ENCODE measurements around the gene ULBP1.
A peak's percentile ranks its signal among the peaks of the same experiment; 100 is the strongest.
"Not testable (repeated sequence)": the region's sequence is repeated elsewhere in the genome, so short reads cannot be mapped to it uniquely, and the experiment has no call there.

The ULBP1 gene

DNA sequence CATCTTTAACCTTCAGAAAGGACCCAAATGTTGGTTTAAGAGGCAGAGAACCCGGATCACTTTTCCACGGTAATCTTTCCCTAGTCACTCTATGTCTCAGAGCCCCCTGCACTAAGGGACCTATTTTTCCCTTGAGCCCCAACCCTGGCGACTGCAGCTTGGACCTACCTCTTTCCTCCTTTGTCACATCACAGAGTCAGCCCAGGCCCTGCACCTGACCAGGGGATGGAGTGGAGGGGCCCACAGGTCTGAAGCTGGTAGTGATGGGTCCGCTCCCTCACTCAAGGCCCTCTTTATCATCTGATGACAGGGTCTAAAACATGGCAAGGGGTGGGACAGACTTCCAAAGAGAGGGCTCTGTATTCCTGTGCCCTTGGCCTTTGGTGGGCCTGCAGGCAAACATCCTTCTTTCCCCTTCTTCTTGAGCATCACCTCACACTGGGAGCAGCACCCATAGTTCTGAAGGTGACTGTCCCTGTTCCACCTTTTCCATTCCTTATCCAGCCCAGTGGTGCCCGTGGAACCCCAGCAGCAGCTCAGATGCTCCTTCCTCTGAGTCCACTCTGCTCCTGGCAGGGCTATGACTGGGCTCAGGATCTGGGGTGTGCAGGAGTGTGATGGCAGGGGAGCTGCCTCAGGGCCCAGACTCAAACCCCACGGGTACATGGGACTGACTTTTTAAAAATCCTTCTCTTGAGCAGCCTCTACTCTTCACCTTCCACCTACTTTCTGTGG, 55.3 kb downstream of the ULBP1 start:
- peaks cover 21% of the 10 kb centered on the region for H3K4me1 Mint-ChIP-seq
- no peaks in the 10 kb centered on the region for H3K36me3 Mint-ChIP-seq
- peak; percentile 11 for DNase-seq
- H3K9me3 Mint-ChIP-seq: no peaks in the 10 kb centered on the region
- H3K4me3 Mint-ChIP-seq: no peak overlapping the region
- CTCF ChIA-PET: no interaction called here
- H3K27ac Mint-ChIP-seq: no peak overlapping the region
- H3K27me3 Mint-ChIP-seq: peaks cover 67% of the 10 kb centered on the region

DNA sequence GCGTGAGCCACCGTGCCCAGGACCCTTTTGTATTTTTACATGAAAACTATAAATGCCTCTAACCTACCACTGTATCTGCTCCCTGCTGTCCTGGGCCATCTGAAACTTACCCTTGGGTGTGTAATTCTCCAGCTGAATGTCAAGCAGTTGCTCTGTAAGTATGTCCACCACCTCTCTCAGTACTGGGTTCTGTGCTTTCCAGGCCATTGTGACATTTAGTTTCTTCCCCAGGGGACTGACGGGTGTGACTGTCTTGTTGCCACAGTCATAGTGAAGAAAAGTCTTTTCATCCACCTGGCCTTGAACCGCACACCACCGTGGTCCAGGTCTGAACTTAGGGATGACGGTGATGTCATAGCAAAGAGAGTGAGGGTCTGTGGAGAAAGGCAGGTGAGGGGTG, 58.1 kb downstream of the ULBP1 start:
- DNase-seq, H3K27ac Mint-ChIP-seq, H3K4me3 Mint-ChIP-seq, H3K9me3 Mint-ChIP-seq, H3K4me1 Mint-ChIP-seq, H3K36me3 Mint-ChIP-seq, CTCF ChIA-PET: not testable (repeated sequence)
- peaks cover 70% of the 10 kb centered on the region for H3K27me3 Mint-ChIP-seq

Data from activated naive CD4-positive, alpha-beta T cell treated with anti-CD3 and anti-CD28 coated beads, Interleukin-2, amount 10 ng/mL, durations not matched to agents 7 days and 5 days (primary cell).